ENCODE data around the gene XNDC1N. TPM values are rescaled to one million over a fixed set of nuclear protein-coding genes. Genes with fewer than 3 reads are reported as not detected.
"Not testable (repeated sequence)": the region's sequence is repeated elsewhere in the genome, so short reads cannot be mapped to it uniquely, and the experiment has no call there.

XNDC1N gene
- polyA plus RNA-seq, 4 donors: 2.7 to 5.2 (median 4.0) TPM

- H3K27ac ChIP-seq (ENCODE audit: low read depth in 1 of 3, low read length in 2 of 3): no peak overlapping the region
- H3K4me3 ChIP-seq (ENCODE audit: low read depth in 1 of 3, low read length in 3 of 3): no peak overlapping the region
- H3K27me3 ChIP-seq (ENCODE audit: control insufficient read depth in 3 of 3, insufficient read depth in 3 of 3, low read length in 3 of 3): no peaks in the 10 kb centered on the region
- peaks cover 0 to 3% (median 0%) of the 10 kb centered on the region in 3 donors for H3K36me3 ChIP-seq (ENCODE audit: control insufficient read depth in 3 of 3, insufficient read depth in 2 of 3, low read depth in 1 of 3, low read length in 3 of 3)
- H3K4me1 ChIP-seq (ENCODE audit: control insufficient read depth in 3 of 3, insufficient read depth in 2 of 3, low read depth in 1 of 3, low read length in 2 of 3): no peaks in the 10 kb centered on the region
- FAIRE-seq: no peak
- WGBS, 3 donors: 93 to 96% (median 96%) methylated on average over 12 of the region's 12 CpGs
- no peak for DNase-seq
- peaks cover 0 to 14% of the 10 kb centered on the region in 2 donors for H3K9me3 ChIP-seq (ENCODE audit: control insufficient read depth in 2 of 2, insufficient read depth in 1 of 2, low read depth in 1 of 2, low read length in 1 of 2)
Measured at GRCh38 chr11:71895961-71896360, 32.4 kb downstream of the XNDC1N start.

- peak in 1 of 2 donors; percentile 3 for DNase-seq
- FAIRE-seq; H3K27me3 ChIP-seq (ENCODE audit: control insufficient read depth in 3 of 3, insufficient read depth in 3 of 3, low read length in 3 of 3); H3K27ac ChIP-seq (ENCODE audit: low read depth in 1 of 3, low read length in 2 of 3); H3K9me3 ChIP-seq (ENCODE audit: control insufficient read depth in 2 of 2, insufficient read depth in 1 of 2, low read depth in 1 of 2, low read length in 1 of 2); H3K4me3 ChIP-seq (ENCODE audit: low read depth in 1 of 3, low read length in 3 of 3); H3K36me3 ChIP-seq (ENCODE audit: control insufficient read depth in 3 of 3, insufficient read depth in 2 of 3, low read depth in 1 of 3, low read length in 3 of 3): not testable (repeated sequence)
- peaks cover 0 to 13% (median 0%) of the 10 kb centered on the region in 3 donors for H3K4me1 ChIP-seq (ENCODE audit: control insufficient read depth in 3 of 3, insufficient read depth in 2 of 3, low read depth in 1 of 3, low read length in 2 of 3)
- WGBS, 3 donors: 62 to 88% (median 76%) methylated on average over 14 of the region's 14 CpGs
Measured at GRCh38 chr11:71889181-71889872, 39.1 kb downstream of the XNDC1N start.

- Histone ChIP-seq H3K27ac (ENCODE audit: low read depth in 1 of 3, low read length in 2 of 3) (peak overlapping the region in 1 of 3 donors; percentile 73), H3K4me1 (ENCODE audit: control insufficient read depth in 3 of 3, insufficient read depth in 2 of 3, low read depth in 1 of 3, low read length in 2 of 3) (peaks cover 0 to 13% (median 0%) of the 10 kb centered on the region in 3 donors)
- 72 to 76% (median 74%) methylated on average over 14 of the region's 14 CpGs for WGBS, 3 donors
- FAIRE-seq; H3K9me3 ChIP-seq (ENCODE audit: control insufficient read depth in 2 of 2, insufficient read depth in 1 of 2, low read depth in 1 of 2, low read length in 1 of 2); H3K4me3 ChIP-seq (ENCODE audit: low read depth in 1 of 3, low read length in 3 of 3); H3K27me3 ChIP-seq (ENCODE audit: control insufficient read depth in 3 of 3, insufficient read depth in 3 of 3, low read length in 3 of 3); H3K36me3 ChIP-seq (ENCODE audit: control insufficient read depth in 3 of 3, insufficient read depth in 2 of 3, low read depth in 1 of 3, low read length in 3 of 3): not testable (repeated sequence)
- peak in 1 of 2 donors; percentile 73 for DNase-seq
Measured at GRCh38 chr11:71888335-71889010, 39.9 kb downstream of the XNDC1N start.

- H3K27ac ChIP-seq (ENCODE audit: low read depth in 1 of 3, low read length in 2 of 3); H3K4me3 ChIP-seq (ENCODE audit: low read depth in 1 of 3, low read length in 3 of 3); H3K27me3 ChIP-seq (ENCODE audit: control insufficient read depth in 3 of 3, insufficient read depth in 3 of 3, low read length in 3 of 3); H3K9me3 ChIP-seq (ENCODE audit: control insufficient read depth in 2 of 2, insufficient read depth in 1 of 2, low read depth in 1 of 2, low read length in 1 of 2); H3K36me3 ChIP-seq (ENCODE audit: control insufficient read depth in 3 of 3, insufficient read depth in 2 of 3, low read depth in 1 of 3, low read length in 3 of 3); DNase-seq; FAIRE-seq: not testable (repeated sequence)
- WGBS, 3 donors: 96 to 99% (median 98%) methylated on average over 12 of the region's 12 CpGs
- H3K4me1 ChIP-seq (ENCODE audit: control insufficient read depth in 3 of 3, insufficient read depth in 2 of 3, low read depth in 1 of 3, low read length in 2 of 3): peaks cover 0 to 13% (median 0%) of the 10 kb centered on the region in 3 donors
Measured at GRCh38 chr11:71885806-71886205, 42.6 kb downstream of the XNDC1N start.

Other genes with a start within 250 kb of the XNDC1N start
- gene DEFB108B, start 95.4 kb downstream of the XNDC1N start, polyA plus RNA-seq: not detected
- not detected for gene DEFB131B, start 50.1 kb downstream of the XNDC1N start, polyA plus RNA-seq
- 10 to 100 TPM; 15.9 to 38.6 (median 23.5) TPM for gene RNF121, start 452 bp upstream of the XNDC1N start, polyA plus RNA-seq
- gene IL18BP, start 70.3 kb upstream of the XNDC1N start, polyA plus RNA-seq: 1 to 10 TPM; 3.2 to 9.6 (median 7.2) TPM
- 100 to 1,000 TPM in 3 of 4 donors, 10 to 100 TPM in 1; 68.1 to 286 (median 119) TPM for gene NUMA1, start 151.9 kb upstream of the XNDC1N start, polyA plus RNA-seq
- gene LRRC51, start 152.3 kb upstream of the XNDC1N start, polyA plus RNA-seq: 10 to 100 TPM in 1 of 4 donors, 1 to 10 TPM in 3; 3.8 to 10.7 (median 5.6) TPM
- 100 to 1,000 TPM; 118 to 149 (median 125) TPM for gene LAMTOR1, start 174.7 kb upstream of the XNDC1N start, polyA plus RNA-seq
- gene TOMT, start 177.3 kb upstream of the XNDC1N start, polyA plus RNA-seq: not detected
- gene ANAPC15, start 184.1 kb upstream of the XNDC1N start, polyA plus RNA-seq: 10 to 100 TPM; 35.0 to 83.0 (median 65.7) TPM
- gene FOLR3, start 207.1 kb upstream of the XNDC1N start, polyA plus RNA-seq: under 1 TPM in 2 of 4 donors, not detected in 2; 0.12 to 0.84 TPM